ENCODE results near the gene BCL3. TPM values are rescaled to one million over a fixed set of nuclear protein-coding genes. Genes with fewer than 3 reads are reported as not detected.

The BCL3 gene
- total RNA-seq, 1 experiment from 2014 or later: 7.8 TPM

GRCh38 chr19:44759083-44759804, 10.7 kb downstream of the BCL3 start (continued):
- TF ChIP-seq AFF4 (CRISPR knock-in tag; IDR thresholded peaks at IDR 0.05; ENCODE audit: borderline replicate concordance): no peak
- no peak for TF ChIP-seq FOXP1 (CRISPR knock-in tag; IDR thresholded peaks at IDR 0.05; ENCODE audit: borderline replicate concordance)

DNA sequence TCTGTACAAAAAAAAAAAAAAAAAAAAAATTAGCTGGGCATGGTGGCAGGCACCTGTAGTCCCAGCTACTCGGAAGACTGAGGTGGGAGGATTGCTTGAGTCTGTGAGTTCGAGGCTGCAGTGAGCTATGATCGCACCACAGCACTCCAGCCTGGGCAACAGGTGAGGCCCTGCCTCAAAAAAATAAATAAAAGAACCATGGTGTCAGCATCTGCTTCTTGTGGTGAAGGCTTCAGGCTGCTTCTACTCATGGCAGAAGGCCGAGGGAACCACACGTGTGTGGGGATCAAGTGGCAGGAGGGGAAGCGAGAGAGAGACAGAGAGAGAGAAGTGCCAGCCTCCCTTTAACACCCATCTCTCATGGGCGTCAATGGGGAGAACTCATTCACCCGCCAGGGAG, 13.5 kb downstream of the BCL3 start:
- DNase-seq (ENCODE audit: low spot score) (no peak), ATAC-seq (no peak)
- Mint-ChIP-seq H3K27ac (no peak overlapping the region), H3K9me3 (no peaks in the 10 kb centered on the region), H3K27me3 (ENCODE audit: low read depth) (peaks cover 37% of the 10 kb centered on the region), H3K4me3 (no peak overlapping the region), H3K36me3 (no peaks in the 10 kb centered on the region), H3K4me1 (peaks cover 11% of the 10 kb centered on the region)
- POLR2A ChIA-PET: no interaction called here
- no peak for TF ChIP-seq E2F4 (CRISPR knock-in tag; IDR thresholded peaks at IDR 0.05; ENCODE audit: borderline replicate concordance, low read depth)
- CTCF ChIA-PET: interaction anchor here (1.1 to 2.8 kb wide), 2 partner anchors 9 to 38 kb away, joined by 6 to 11 read pairs; no protein-coding TSS in a partner anchor

- Mint-ChIP-seq H3K4me1 (no peaks in the 10 kb centered on the region), H3K9me3 (peaks cover 10% of the 10 kb centered on the region), H3K27me3 (ENCODE audit: low read depth) (peaks cover 39% of the 10 kb centered on the region), H3K36me3 (peaks cover 4% of the 10 kb centered on the region; the same call in 1 of the 2 replicates), H3K27ac (no peak overlapping the region), H3K4me3 (no peak overlapping the region)
- POLR2A ChIA-PET: interaction anchor here (0.6 kb wide), 1 partner anchor 102 kb away, joined by 3 read pairs; no protein-coding TSS in a partner anchor
- DNase-seq (ENCODE audit: low spot score) (no peak), ATAC-seq (no peak)
- CTCF ChIA-PET: interaction anchor here (0.6 to 2.8 kb wide), 4 partner anchors 37 to 327 kb away, joined by 3 to 25 read pairs (median 3); no protein-coding TSS in a partner anchor
- TF ChIP-seq GABPB1 (CRISPR knock-in tag; IDR thresholded peaks at IDR 0.05): peak; percentile 55; the same call in 1 of the 2 replicates
- no peak for TF ChIP-seq USF2 (CRISPR knock-in tag; IDR thresholded peaks at IDR 0.05)
- TF ChIP-seq TCF7 (CRISPR knock-in tag; IDR thresholded peaks at IDR 0.05; ENCODE audit: low read depth): no peak
Observed at GRCh38 chr19:44765033-44765948, 16.8 kb downstream of the BCL3 start.

GRCh38 chr19:44765949-44766335, 17.4 kb downstream of the BCL3 start:
- peaks cover 39% of the 10 kb centered on the region for H3K27me3 Mint-ChIP-seq (ENCODE audit: low read depth)
- H3K9me3 Mint-ChIP-seq: peaks cover 12% of the 10 kb centered on the region
- no peak overlapping the region for H3K27ac Mint-ChIP-seq
- DNase-seq (ENCODE audit: low spot score): no peak
- peaks cover 4% of the 10 kb centered on the region; the same call in 1 of the 2 replicates for H3K36me3 Mint-ChIP-seq
- no peak overlapping the region for H3K4me3 Mint-ChIP-seq
- CTCF ChIA-PET: interaction anchor here (0.6 to 2.8 kb wide), 4 partner anchors 38 to 483 kb away, joined by 3 to 25 read pairs (median 3); no protein-coding TSS in a partner anchor
- POLR2A ChIA-PET: no interaction called here
- H3K4me1 Mint-ChIP-seq: peaks cover 3% of the 10 kb centered on the region
- no peak for ATAC-seq
- TF ChIP-seq NR3C1 (CRISPR knock-in tag; conservative IDR thresholded peaks at IDR 0.05; ENCODE audit: low read depth) (no peak), ZNF121 (CRISPR knock-in tag; IDR thresholded peaks at IDR 0.05) (0 out of 2 replicates have a peak, but pooled peaks have one; percentile 42), ZNF263 (CRISPR knock-in tag; IDR thresholded peaks at IDR 0.05; ENCODE audit: low read depth) (no peak)

Measured in WTC11 (cell line).